ENCODE data around the gene YARS2. TPM values are rescaled to one million over a fixed set of nuclear protein-coding genes. Genes with fewer than 3 reads are reported as not detected.

The YARS2 gene
- total and polyA plus RNA-seq, 2 experiments from 2014 or later = 73.0 to 76.7 TPM

Small RNA genes lying within 50 kb of the gene (small RNA-seq; reads per million reads assigned to genes)
- not detected for gene RF00019 (ENCODE audit: low replicate concordance)

Other genes with a start within 250 kb of the YARS2 start
- 89.9 and 94.8 TPM in 2 replicates for gene DNM1L, start 76.6 kb downstream of the YARS2 start, total RNA-seq (2014; rRNA removed; shearing (Covaris generic))
- gene DNM1L, start 76.6 kb downstream of the YARS2 start, polyA plus RNA-seq (2016; fragmentation: Nextera tagmentation; extraction: Ambion mirVana) = 54.3 and 72.2 TPM in 2 replicates
- 47.6 and 49.9 TPM in 2 replicates for gene PKP2, start 140.9 kb upstream of the YARS2 start, total RNA-seq (2014; rRNA removed; shearing (Covaris generic))
- 17.8 and 24.6 TPM in 2 replicates for gene PKP2, start 140.9 kb upstream of the YARS2 start, polyA plus RNA-seq (2016; fragmentation: Nextera tagmentation; extraction: Ambion mirVana)